Measurements from ENCODE around the gene ANO1.

ANO1 gene

GRCh38 chr11:70220920-70221319, 142.8 kb downstream of the ANO1 start:
- no peak for DNase-seq

- no peak for DNase-seq
These were observed 147.6 kb downstream of the ANO1 start for GRCh38 chr11:70225681-70226177.

- no peak for DNase-seq
These were observed 148.1 kb downstream of the ANO1 start for GRCh38 chr11:70226183-70226582.

DNA sequence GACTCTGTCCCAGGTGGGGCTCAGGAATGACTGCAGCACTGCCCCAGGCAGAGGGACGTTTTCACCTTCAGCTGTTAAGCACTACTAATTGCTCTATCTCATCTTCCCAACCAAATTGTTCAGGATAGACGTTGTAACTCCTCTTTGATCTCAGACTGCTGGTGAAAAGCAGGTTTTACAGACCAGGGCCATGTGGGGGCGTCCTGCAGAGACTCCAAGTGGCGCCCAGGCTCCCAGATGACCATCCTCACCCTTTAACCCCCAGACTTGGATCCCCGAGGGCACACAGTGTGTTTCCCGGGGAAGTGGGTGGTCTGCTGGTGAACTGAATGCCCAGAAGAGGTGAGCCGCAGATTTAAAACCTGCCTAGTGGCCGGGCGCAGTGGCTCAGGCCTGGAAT, 148.8 kb downstream of the ANO1 start:
- no peak for DNase-seq

GRCh38 chr11:70229737-70230136, 151.6 kb downstream of the ANO1 start:
- DNase-seq = no peak

DNA sequence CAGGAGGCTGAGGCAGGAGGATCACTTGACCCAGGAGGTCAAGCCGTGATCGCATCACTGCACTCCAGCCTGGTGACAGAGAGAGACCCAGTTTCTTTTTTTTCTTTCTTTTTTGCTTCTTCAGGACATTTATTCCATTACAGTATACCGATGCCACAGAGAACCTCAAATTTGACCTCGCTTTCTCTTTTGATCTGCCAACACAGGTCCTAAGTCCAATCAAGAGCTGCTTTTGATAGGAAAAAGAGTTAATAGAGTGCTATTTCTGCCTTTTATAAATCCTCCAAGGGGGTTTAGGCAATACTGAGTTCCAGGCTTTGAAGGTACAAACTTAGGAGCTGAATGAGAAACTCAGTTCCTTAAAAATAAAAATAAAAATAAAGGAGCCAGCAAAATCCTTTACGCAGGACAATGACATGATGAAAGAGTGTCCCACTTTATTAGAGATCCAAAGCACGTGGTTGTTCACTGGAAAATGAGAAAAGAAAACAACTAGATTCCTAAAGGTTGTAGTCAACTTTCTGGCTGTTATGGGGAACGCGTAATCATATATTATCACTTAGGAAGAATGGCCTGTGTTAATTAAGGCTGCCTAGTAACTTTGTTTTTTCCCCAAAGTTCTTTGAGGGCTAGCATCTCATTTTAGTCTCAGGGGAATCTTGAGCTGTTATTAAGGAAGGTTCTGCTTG, 152.2 kb downstream of the ANO1 start:
- DNase-seq = no peak

- DNase-seq = no peak
These were observed 153.0 kb downstream of the ANO1 start for GRCh38 chr11:70230840-70231710.

- no peak for DNase-seq
These were observed 154.9 kb downstream of the ANO1 start for GRCh38 chr11:70233034-70233433.

DNA sequence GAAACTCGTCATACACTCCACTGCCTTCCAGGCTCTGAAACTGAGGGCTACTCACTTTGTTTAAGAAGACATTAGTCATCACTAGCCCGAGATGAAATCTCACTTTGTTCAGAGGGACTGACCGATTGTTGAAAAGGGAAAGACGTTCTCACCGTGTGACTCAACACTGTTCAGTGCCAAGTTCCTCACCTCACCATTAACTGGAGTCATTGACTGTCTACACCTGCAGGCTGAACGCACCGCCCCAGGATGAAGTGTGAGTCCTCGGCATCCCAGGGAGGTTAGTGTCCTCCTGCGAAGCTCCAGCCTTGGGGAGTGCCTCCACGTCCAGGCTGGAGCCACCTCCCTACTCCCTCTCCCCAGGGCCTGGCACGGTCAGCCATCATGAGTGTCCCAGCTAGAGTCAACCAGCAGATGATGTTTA, 155.4 kb downstream of the ANO1 start:
- DNase-seq = no peak

- DNase-seq = no peak
These were observed 155.8 kb downstream of the ANO1 start for GRCh38 chr11:70233962-70234361.
